Smooth muscle cell (in vitro differentiated cells): ENCODE data around the gene SPARC. TPM values are rescaled to one million over a fixed set of nuclear protein-coding genes. Genes with fewer than 3 reads are reported as not detected.

Experiments used
- DNase-seq: peaks from one replicate; lab custom pipeline; 2025; ENCODE audit not compliant: unreplicated experiment; lab: John Stamatoyannopoulos, UW
- H2AFZ ChIP-seq: fragments of 200-600 bp; sonication (generic); 2 replicates; pipeline ENCODE4 v1.6.0; 2016; ENCODE audit warnings: antibody characterized with exemption, low read depth, mild to moderate bottlenecking
- H3F3A ChIP-seq: fragments of 200-600 bp; sonication (generic); 2 replicates; pipeline ENCODE4 v1.6.0; 2017; ENCODE audit warnings: antibody characterized with exemption, low read depth
- H3K27ac ChIP-seq: fragments of 200-600 bp; sonication (generic); 2 replicates; pipeline ENCODE4 v1.5.1; 2016; ENCODE audit warnings: low read depth, mild to moderate bottlenecking
- H3K27me3 ChIP-seq: fragments of 200-600 bp; sonication (generic); 2 replicates; pipeline ENCODE4 v1.6.1; 2016; ENCODE audit warnings: low read depth, mild to moderate bottlenecking
- H3K36me3 ChIP-seq: fragments of 200-600 bp; sonication (generic); 2 replicates; pipeline ENCODE4 v1.5.1; 2016; ENCODE audit warnings: low read depth
- H3K4me1 ChIP-seq: fragments of 200-600 bp; sonication (generic); 2 replicates; pipeline ENCODE4 v1.5.1; 2016; ENCODE audit warnings: low read depth
- H3K4me2 ChIP-seq: fragments of 200-600 bp; sonication (generic); 2 replicates; pipeline ENCODE4 v1.6.0; 2016; ENCODE audit warnings: mild to moderate bottlenecking
- H3K4me3 ChIP-seq: fragments of 200-600 bp; sonication (generic); 2 replicates; pipeline ENCODE4 v1.5.1; 2016; ENCODE audit warnings: mild to moderate bottlenecking
- H3K79me2 ChIP-seq: fragments of 200-600 bp; sonication (generic); 2 replicates; pipeline ENCODE4 v1.6.0; 2016; ENCODE audit warnings: low read depth, mild to moderate bottlenecking
- H3K9ac ChIP-seq: fragments of 200-600 bp; sonication (generic); 2 replicates; pipeline ENCODE4 v1.6.0; 2016; ENCODE audit warnings: low read depth
- H3K9me3 ChIP-seq: fragments of 200-600 bp; sonication (generic); replicated peaks from 2 replicates; pipeline ENCODE4 v1.5.1; 2016; ENCODE audit warnings: low read depth
- H4K20me1 ChIP-seq: fragments of 200-600 bp; sonication (generic); 2 replicates; pipeline ENCODE4 v1.6.0; 2016; ENCODE audit warnings: low read depth
- CTCF ChIP-seq: fragments of 200-600 bp; sonication (generic); IDR thresholded peaks from 2 replicates; pipeline ENCODE4 v1.5.1; 2017; ENCODE audit warnings: borderline replicate concordance, mild to moderate bottlenecking, antibody characterized with exemption; ENCODE audit not compliant: insufficient read depth, poor library complexity, severe bottlenecking
- whole genome bisulfite sequencing: methylation state at CpG from one replicate; pipeline ENCODE4 v1.1.7; 2016; ENCODE audit warnings: low lambda C conversion rate; 5-methylcytosine and 5-hydroxymethylcytosine counted together
- polyA plus RNA-seq: library from polyadenylated mRNA; unstranded; fragments of >200 nt; fragmentation: Nextera tagmentation; extraction: Ambion mirVana; gene quantifications from 2 replicates; pipeline ENCODE4 v1.2.1, GENCODE V29; 2016
- small RNA-seq: library from RNA; depleted of rRNA; stranded (forward); fragments of <200 nt; gene quantifications from one replicate; pipeline ENCODE3, GENCODE V24; 2014
- total RNA-seq: library from RNA; depleted of rRNA; stranded (reverse); fragments of >200 nt; gene quantifications from 2 replicates; pipeline ENCODE4 v1.2.3, GENCODE V29; 2014

Gene SPARC
- total and polyA plus RNA-seq, 2 experiments from 2014 or later: 7,113 to 19,518 TPM

- H3K4me2 ChIP-seq: no peak overlapping the region
- no peak overlapping the region for H3K27ac ChIP-seq
- H3K9me3 ChIP-seq: no peaks in the 10 kb centered on the region
- H4K20me1 ChIP-seq: no peaks in the 10 kb centered on the region
- TF ChIP-seq CTCF: no peak
- no peak overlapping the region for H3K9ac ChIP-seq
- no peak overlapping the region for H2AFZ ChIP-seq
- H3K4me1 ChIP-seq: no peaks in the 10 kb centered on the region
- peaks cover 36% of the 10 kb centered on the region for H3K27me3 ChIP-seq
- no peaks in the 10 kb centered on the region for H3K79me2 ChIP-seq
- WGBS: 92% methylated on average over 8 of the region's 8 CpGs
- no peaks in the 10 kb centered on the region for H3F3A ChIP-seq
- no peak overlapping the region for H3K4me3 ChIP-seq
- no peak for DNase-seq
- no peaks in the 10 kb centered on the region for H3K36me3 ChIP-seq
Observed at GRCh38 chr5:151611127-151611775, 75.5 kb downstream of the SPARC start.

Small RNA genes lying within 50 kb of the gene (small RNA-seq; reads per million reads assigned to genes)
- not detected for gene RN7SKP232

Other genes starting within 250 kb of the SPARC start
- 8.8 and 15.1 TPM in 2 replicates for gene SLC36A1, start 239.3 kb downstream of the SPARC start, total RNA-seq
- 6.9 and 8.3 TPM in 2 replicates for gene SLC36A1, start 239.3 kb downstream of the SPARC start, polyA plus RNA-seq
- gene FAT2, start 95.6 kb downstream of the SPARC start, total RNA-seq: 7.0 and 10.1 TPM in 2 replicates
- 0.65 and 3.8 TPM in 2 replicates for gene FAT2, start 95.6 kb downstream of the SPARC start, polyA plus RNA-seq
- 73.3 and 84.3 TPM in 2 replicates for gene ATOX1, start 71.7 kb upstream of the SPARC start, total RNA-seq
- 315 and 337 TPM in 2 replicates for gene ATOX1, start 71.7 kb upstream of the SPARC start, polyA plus RNA-seq
- gene G3BP1, start 85.0 kb upstream of the SPARC start, total RNA-seq: 96.8 and 99.4 TPM in 2 replicates
- 63.2 and 69.5 TPM in 2 replicates for gene G3BP1, start 85.0 kb upstream of the SPARC start, polyA plus RNA-seq
- not detected in 2 replicates for gene GLRA1, start 237.9 kb upstream of the SPARC start, total RNA-seq
- gene GLRA1, start 237.9 kb upstream of the SPARC start, polyA plus RNA-seq: not detected in 2 replicates